ENCODE measurements around the gene LONRF2. TPM values are rescaled to one million over a fixed set of nuclear protein-coding genes. Genes with fewer than 3 reads are reported as not detected.

Gene LONRF2
- total and polyA plus RNA-seq, 2 of the 13 experiments (the other 11 are each of a cell fraction or from before 2014, with no cell fraction given), result not detected

DNA sequence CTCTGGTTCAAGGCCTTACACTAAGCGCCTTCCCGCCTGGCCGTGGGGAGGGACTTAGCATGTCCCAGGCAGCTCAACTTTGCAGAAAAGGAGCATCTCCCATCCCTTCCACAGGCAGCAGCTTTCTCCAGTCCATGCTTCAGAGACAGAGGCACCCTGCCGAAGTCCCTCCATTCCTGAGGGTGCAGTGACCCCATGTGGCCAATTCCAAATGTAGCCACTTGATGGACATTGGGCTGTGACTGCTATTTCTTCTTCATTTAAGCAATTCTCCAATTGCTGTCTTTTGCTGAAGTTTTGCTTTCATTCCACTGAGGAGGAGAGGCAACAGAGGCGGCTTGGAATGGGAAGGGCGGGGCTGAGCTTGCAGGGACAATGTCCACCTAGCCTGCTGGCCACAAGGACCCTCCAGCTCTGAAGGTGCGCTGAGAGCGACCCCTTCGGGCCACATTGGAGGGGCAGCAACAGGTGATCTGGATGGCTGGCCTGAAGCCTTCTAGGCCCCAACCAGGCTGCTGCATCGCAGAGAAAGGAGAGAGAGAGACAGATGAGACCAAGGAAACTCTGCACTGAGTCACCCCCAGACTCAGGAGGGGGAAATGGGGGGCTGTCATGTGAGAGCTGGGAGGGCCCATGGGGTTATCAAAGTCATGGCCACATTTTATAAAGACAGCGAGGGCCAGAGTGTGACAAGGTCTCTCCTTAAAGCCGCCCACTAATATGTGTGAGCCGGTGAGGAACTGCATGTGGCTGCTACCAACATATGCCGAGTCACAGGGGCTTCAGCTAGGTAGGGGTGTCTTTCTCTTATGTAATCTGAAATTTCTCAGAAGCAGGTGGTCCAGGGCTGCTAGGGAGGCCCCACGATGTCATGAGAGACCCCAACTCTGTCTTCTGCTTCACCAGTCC is 61.3 kb downstream of the LONRF2 start (continued):
- TF ChIP-seq, protein P1, sequence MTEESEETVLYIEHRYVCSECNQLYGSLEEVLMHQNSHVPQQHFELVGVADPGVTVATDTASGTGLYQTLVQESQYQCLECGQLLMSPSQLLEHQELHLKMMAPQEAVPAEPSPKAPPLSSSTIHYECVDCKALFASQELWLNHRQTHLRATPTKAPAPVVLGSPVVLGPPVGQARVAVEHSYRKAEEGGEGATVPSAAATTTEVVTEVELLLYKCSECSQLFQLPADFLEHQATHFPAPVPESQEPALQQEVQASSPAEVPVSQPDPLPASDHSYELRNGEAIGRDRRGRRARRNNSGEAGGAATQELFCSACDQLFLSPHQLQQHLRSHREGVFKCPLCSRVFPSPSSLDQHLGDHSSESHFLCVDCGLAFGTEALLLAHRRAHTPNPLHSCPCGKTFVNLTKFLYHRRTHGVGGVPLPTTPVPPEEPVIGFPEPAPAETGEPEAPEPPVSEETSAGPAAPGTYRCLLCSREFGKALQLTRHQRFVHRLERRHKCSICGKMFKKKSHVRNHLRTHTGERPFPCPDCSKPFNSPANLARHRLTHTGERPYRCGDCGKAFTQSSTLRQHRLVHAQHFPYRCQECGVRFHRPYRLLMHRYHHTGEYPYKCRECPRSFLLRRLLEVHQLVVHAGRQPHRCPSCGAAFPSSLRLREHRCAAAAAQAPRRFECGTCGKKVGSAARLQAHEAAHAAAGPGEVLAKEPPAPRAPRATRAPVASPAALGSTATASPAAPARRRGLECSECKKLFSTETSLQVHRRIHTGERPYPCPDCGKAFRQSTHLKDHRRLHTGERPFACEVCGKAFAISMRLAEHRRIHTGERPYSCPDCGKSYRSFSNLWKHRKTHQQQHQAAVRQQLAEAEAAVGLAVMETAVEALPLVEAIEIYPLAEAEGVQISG (CRISPR knock-in tag; IDR thresholded peaks at IDR 0.05), result 0 out of 2 replicates have a peak, but pooled peaks have one; percentile 19
- no peak for TF ChIP-seq TOPORS (CRISPR knock-in tag; IDR thresholded peaks at IDR 0.05)
- no peak for TF ChIP-seq KAT8 (CRISPR knock-in tag; IDR thresholded peaks at IDR 0.05)
- no peak for TF ChIP-seq HOXA9 (CRISPR knock-in tag; IDR thresholded peaks at IDR 0.05; ENCODE audit: borderline replicate concordance)
- TF ChIP-seq ZNF382 (CRISPR knock-in tag; IDR thresholded peaks at IDR 0.05; ENCODE audit: borderline replicate concordance), result no peak
- no peak for TF ChIP-seq REPIN1 (CRISPR knock-in tag; IDR thresholded peaks at IDR 0.05; ENCODE audit: borderline replicate concordance, low read depth)
- no peak for TF ChIP-seq ZNF446 (CRISPR knock-in tag; IDR thresholded peaks at IDR 0.05)
- TF ChIP-seq ZNF749 (CRISPR knock-in tag; IDR thresholded peaks at IDR 0.05; ENCODE audit: borderline replicate concordance), result no peak
- TF ChIP-seq ZNF577 (CRISPR knock-in tag; IDR thresholded peaks at IDR 0.05; ENCODE audit: borderline replicate concordance, low read depth), result no peak
- TF ChIP-seq TMF1 (CRISPR knock-in tag; IDR thresholded peaks at IDR 0.05; ENCODE audit: low read depth), result no peak
- no peak for TF ChIP-seq ZFP36 (IDR thresholded peaks at IDR 0.05; ENCODE audit: borderline replicate concordance, low read depth, low read length, partially characterized antibody)
- TF ChIP-seq RAD21 (CRISPR knock-in tag; IDR thresholded peaks at IDR 0.05), result peak; percentile 57; the same call in 1 of the 2 replicates
- peak; percentile 34 for TF ChIP-seq XRCC5 (optimal IDR thresholded peaks at IDR 0.05; ENCODE audit: low read length)
- peak; percentile 27; the same call in 1 of the 2 replicates for TF ChIP-seq ZMYM4 (CRISPR knock-in tag; IDR thresholded peaks at IDR 0.05)
- no peak for TF ChIP-seq MYNN (CRISPR knock-in tag; IDR thresholded peaks at IDR 0.05; ENCODE audit: low read depth)
- TF ChIP-seq FOXC1 (CRISPR knock-in tag; IDR thresholded peaks at IDR 0.05; ENCODE audit: borderline replicate concordance), result no peak
- no peak for TF ChIP-seq TAF1 (CRISPR knock-in tag; IDR thresholded peaks at IDR 0.05)
- TF ChIP-seq, protein P2, sequence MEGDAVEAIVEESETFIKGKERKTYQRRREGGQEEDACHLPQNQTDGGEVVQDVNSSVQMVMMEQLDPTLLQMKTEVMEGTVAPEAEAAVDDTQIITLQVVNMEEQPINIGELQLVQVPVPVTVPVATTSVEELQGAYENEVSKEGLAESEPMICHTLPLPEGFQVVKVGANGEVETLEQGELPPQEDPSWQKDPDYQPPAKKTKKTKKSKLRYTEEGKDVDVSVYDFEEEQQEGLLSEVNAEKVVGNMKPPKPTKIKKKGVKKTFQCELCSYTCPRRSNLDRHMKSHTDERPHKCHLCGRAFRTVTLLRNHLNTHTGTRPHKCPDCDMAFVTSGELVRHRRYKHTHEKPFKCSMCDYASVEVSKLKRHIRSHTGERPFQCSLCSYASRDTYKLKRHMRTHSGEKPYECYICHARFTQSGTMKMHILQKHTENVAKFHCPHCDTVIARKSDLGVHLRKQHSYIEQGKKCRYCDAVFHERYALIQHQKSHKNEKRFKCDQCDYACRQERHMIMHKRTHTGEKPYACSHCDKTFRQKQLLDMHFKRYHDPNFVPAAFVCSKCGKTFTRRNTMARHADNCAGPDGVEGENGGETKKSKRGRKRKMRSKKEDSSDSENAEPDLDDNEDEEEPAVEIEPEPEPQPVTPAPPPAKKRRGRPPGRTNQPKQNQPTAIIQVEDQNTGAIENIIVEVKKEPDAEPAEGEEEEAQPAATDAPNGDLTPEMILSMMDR (CRISPR knock-in tag; IDR thresholded peaks at IDR 0.05), result peak; percentile 86
- TF ChIP-seq, protein P3, sequence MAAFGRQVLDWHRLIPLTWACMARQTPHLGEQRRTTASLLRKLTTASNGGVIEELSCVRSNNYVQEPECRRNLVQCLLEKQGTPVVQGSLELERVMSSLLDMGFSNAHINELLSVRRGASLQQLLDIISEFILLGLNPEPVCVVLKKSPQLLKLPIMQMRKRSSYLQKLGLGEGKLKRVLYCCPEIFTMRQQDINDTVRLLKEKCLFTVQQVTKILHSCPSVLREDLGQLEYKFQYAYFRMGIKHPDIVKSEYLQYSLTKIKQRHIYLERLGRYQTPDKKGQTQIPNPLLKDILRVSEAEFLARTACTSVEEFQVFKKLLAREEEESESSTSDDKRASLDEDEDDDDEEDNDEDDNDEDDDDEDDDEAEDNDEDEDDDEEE (CRISPR knock-in tag; IDR thresholded peaks at IDR 0.05), result no peak
- TF ChIP-seq ZBTB38 (CRISPR knock-in tag; IDR thresholded peaks at IDR 0.05), result no peak
- TF ChIP-seq, protein P4, sequence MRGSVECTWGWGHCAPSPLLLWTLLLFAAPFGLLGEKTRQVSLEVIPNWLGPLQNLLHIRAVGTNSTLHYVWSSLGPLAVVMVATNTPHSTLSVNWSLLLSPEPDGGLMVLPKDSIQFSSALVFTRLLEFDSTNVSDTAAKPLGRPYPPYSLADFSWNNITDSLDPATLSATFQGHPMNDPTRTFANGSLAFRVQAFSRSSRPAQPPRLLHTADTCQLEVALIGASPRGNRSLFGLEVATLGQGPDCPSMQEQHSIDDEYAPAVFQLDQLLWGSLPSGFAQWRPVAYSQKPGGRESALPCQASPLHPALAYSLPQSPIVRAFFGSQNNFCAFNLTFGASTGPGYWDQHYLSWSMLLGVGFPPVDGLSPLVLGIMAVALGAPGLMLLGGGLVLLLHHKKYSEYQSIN (CRISPR knock-in tag; IDR thresholded peaks at IDR 0.05; ENCODE audit: borderline replicate concordance), result no peak
- no peak for TF ChIP-seq ZNF337 (CRISPR knock-in tag; IDR thresholded peaks at IDR 0.05; ENCODE audit: borderline replicate concordance, low read depth)
